ENCODE results near the gene RPL18. TPM values are rescaled to one million over a fixed set of nuclear protein-coding genes. Genes with fewer than 3 reads are reported as not detected.

The RPL18 gene
- total and polyA plus RNA-seq, 9 of the 15 experiments (the other 6 are each of a cell fraction or from before 2014, with no cell fraction given) = 312 to 2,635 (median 1,653) TPM

DNA sequence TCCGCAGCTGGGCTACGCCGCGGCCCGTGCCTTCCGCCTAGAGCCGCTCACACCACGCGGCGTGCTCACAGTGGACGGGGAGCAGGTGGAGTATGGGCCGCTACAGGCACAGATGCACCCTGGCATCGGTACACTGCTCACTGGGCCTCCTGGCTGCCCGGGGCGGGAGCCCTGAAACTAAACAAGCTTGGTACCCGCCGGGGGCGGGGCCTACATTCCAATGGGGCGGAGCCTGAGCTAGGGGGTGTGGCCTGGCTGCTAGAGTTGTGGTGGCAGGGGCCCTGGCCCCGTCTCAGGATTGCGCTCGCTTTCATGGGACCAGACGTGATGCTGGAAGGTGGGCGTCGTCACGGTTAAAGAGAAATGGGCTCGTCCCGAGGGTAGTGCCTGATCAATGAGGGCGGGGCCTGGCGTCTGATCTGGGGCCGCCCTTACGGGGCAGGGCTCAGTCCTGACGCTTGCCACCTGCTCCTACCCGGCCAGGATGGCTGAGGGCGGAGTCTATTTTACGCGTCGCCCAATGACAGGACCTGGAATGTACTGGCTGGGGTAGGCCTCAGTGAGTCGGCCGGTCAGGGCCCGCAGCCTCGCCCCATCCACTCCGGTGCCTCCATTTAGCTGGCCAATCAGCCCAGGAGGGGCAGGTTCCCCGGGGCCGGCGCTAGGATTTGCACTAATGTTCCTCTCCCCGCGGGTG, 10.8 kb upstream of the RPL18 start (continued):
- TF ChIP-seq, protein P1, sequence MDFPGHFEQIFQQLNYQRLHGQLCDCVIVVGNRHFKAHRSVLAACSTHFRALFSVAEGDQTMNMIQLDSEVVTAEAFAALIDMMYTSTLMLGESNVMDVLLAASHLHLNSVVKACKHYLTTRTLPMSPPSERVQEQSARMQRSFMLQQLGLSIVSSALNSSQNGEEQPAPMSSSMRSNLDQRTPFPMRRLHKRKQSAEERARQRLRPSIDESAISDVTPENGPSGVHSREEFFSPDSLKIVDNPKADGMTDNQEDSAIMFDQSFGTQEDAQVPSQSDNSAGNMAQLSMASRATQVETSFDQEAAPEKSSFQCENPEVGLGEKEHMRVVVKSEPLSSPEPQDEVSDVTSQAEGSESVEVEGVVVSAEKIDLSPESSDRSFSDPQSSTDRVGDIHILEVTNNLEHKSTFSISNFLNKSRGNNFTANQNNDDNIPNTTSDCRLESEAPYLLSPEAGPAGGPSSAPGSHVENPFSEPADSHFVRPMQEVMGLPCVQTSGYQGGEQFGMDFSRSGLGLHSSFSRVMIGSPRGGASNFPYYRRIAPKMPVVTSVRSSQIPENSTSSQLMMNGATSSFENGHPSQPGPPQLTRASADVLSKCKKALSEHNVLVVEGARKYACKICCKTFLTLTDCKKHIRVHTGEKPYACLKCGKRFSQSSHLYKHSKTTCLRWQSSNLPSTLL (IDR thresholded peaks at IDR 0.05) = no peak
- no peak for TF ChIP-seq BACH1 (tag; IDR thresholded peaks at IDR 0.05)
- TF ChIP-seq, protein P2, sequence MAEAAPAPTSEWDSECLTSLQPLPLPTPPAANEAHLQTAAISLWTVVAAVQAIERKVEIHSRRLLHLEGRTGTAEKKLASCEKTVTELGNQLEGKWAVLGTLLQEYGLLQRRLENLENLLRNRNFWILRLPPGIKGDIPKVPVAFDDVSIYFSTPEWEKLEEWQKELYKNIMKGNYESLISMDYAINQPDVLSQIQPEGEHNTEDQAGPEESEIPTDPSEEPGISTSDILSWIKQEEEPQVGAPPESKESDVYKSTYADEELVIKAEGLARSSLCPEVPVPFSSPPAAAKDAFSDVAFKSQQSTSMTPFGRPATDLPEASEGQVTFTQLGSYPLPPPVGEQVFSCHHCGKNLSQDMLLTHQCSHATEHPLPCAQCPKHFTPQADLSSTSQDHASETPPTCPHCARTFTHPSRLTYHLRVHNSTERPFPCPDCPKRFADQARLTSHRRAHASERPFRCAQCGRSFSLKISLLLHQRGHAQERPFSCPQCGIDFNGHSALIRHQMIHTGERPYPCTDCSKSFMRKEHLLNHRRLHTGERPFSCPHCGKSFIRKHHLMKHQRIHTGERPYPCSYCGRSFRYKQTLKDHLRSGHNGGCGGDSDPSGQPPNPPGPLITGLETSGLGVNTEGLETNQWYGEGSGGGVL (CRISPR knock-in tag; IDR thresholded peaks at IDR 0.05) = no peak
- no peak for TF ChIP-seq IRF1 (CRISPR knock-in tag; IDR thresholded peaks at IDR 0.05; ENCODE audit: borderline replicate concordance)
- TF ChIP-seq ERF (CRISPR knock-in tag; IDR thresholded peaks at IDR 0.05) = no peak
- TF ChIP-seq PHF8 (IDR thresholded peaks at IDR 0.05; ENCODE audit: borderline replicate concordance, low read length) = no peak
- TF ChIP-seq, protein P3, sequence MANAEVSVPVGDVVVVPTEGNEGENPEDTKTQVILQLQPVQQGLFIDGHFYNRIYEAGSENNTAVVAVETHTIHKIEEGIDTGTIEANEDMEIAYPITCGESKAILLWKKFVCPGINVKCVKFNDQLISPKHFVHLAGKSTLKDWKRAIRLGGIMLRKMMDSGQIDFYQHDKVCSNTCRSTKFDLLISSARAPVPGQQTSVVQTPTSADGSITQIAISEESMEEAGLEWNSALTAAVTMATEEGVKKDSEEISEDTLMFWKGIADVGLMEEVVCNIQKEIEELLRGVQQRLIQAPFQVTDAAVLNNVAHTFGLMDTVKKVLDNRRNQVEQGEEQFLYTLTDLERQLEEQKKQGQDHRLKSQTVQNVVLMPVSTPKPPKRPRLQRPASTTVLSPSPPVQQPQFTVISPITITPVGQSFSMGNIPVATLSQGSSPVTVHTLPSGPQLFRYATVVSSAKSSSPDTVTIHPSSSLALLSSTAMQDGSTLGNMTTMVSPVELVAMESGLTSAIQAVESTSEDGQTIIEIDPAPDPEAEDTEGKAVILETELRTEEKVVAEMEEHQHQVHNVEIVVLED (CRISPR knock-in tag; IDR thresholded peaks at IDR 0.05) = no peak
- TF ChIP-seq THAP12 (CRISPR knock-in tag; IDR thresholded peaks at IDR 0.05) = 0 out of 2 replicates have a peak, but pooled peaks have one; percentile 31
- no peak for TF ChIP-seq ZNF197 (CRISPR knock-in tag; IDR thresholded peaks at IDR 0.05; ENCODE audit: low read depth)
- no peak for TF ChIP-seq ZNF695 (CRISPR knock-in tag; IDR thresholded peaks at IDR 0.05)
- TF ChIP-seq PURB (CRISPR knock-in tag; IDR thresholded peaks at IDR 0.05; ENCODE audit: low read depth) = no peak
- no peak for TF ChIP-seq ZNF347 (CRISPR knock-in tag; IDR thresholded peaks at IDR 0.05; ENCODE audit: low read depth)
- no peak for TF ChIP-seq ZNF766 (CRISPR knock-in tag; conservative IDR thresholded peaks at IDR 0.05)
- TF ChIP-seq TARDBP (IDR thresholded peaks at IDR 0.05) = no peak
- TF ChIP-seq BRCA1 (IDR thresholded peaks at IDR 0.05) = no peak
- TF ChIP-seq BRCA1 (CRISPR knock-in tag; IDR thresholded peaks at IDR 0.05) = no peak
- no peak for TF ChIP-seq NR1H2 (CRISPR knock-in tag; IDR thresholded peaks at IDR 0.05)
- TF ChIP-seq ARHGAP35 (IDR thresholded peaks at IDR 0.05; ENCODE audit: partially characterized antibody) = no peak
- peak; percentile 50 for TF ChIP-seq FIP1L1 (IDR thresholded peaks at IDR 0.05; ENCODE audit: low read depth, low read length, poor library complexity, severe bottlenecking)
- TF ChIP-seq PTTG1 (tag; IDR thresholded peaks at IDR 0.05; ENCODE audit: low read depth) = no peak

Measured in K562 (cell line).